ENCODE data around the gene SRRM1. TPM values are rescaled to one million over a fixed set of nuclear protein-coding genes. Genes with fewer than 3 reads are reported as not detected.

Gene SRRM1, protein sequence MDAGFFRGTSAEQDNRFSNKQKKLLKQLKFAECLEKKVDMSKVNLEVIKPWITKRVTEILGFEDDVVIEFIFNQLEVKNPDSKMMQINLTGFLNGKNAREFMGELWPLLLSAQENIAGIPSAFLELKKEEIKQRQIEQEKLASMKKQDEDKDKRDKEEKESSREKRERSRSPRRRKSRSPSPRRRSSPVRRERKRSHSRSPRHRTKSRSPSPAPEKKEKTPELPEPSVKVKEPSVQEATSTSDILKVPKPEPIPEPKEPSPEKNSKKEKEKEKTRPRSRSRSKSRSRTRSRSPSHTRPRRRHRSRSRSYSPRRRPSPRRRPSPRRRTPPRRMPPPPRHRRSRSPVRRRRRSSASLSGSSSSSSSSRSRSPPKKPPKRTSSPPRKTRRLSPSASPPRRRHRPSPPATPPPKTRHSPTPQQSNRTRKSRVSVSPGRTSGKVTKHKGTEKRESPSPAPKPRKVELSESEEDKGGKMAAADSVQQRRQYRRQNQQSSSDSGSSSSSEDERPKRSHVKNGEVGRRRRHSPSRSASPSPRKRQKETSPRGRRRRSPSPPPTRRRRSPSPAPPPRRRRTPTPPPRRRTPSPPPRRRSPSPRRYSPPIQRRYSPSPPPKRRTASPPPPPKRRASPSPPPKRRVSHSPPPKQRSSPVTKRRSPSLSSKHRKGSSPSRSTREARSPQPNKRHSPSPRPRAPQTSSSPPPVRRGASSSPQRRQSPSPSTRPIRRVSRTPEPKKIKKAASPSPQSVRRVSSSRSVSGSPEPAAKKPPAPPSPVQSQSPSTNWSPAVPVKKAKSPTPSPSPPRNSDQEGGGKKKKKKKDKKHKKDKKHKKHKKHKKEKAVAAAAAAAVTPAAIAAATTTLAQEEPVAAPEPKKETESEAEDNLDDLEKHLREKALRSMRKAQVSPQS
- total RNA-seq, result 31.4 and 40.5 TPM in 2 replicates

DNA sequence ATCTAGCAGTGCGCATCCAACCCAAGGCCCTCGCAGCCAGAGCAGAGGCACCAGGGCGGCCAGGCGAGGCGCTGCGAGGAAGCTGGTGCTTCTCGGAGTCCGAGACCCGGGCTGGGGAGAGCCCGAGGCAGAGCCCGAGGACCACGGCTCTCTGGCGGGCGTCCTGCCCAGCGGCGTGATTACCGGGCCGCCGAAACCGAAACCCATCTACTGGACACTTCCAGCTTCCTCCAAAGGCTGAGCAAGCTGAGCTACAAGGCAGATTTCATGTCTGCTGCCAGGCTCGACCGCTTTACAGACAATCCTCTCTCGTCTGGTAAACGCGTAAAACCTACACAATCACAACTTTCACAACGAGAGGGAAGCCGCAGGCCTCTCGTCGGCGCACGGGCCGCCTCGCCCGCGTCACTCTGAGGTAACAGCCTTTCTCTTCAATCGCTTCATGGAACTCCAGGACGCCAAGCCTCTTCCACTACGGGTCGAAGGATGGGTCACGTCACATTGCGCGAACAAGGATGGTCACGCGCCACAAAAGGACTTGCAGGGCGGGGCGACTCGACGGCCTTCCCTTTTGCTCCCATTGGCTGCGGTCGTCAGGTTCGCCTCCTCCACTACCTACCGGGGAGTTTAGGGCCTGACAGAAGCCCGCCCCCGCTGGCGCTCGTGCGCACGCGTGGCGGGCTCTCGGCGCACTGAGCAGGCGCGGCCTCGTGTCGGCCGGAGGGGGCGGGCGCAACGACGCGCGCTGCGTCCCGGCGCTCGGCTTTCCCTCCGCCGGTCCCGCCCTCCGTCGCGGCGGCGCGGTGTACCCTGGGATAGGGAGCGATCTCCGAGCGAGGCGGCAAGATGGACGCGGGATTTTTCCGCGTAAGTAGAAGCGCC is at the start of gene SRRM1:
TSS of gene SRRM1 (plus strand) at position 822 of the 882 bp plus-strand sequence. CDS start at position 847, 25 bp downstream.

Other genes starting within 250 kb of the SRRM1 start
- 6.2 and 8.5 TPM in 2 replicates for gene STPG1, start 229.5 kb upstream of the SRRM1 start, total RNA-seq
- 23.9 and 54.9 TPM in 2 replicates for gene NIPAL3, start 227.5 kb upstream of the SRRM1 start, total RNA-seq
- gene RCAN3, start 140.5 kb upstream of the SRRM1 start, total RNA-seq, result 15.0 and 21.9 TPM in 2 replicates
- under 0.01 and 0.21 TPM in 2 replicates for gene NCMAP, start 87.2 kb upstream of the SRRM1 start, total RNA-seq
- gene CLIC4, start 102.1 kb downstream of the SRRM1 start, total RNA-seq, result 199 and 210 TPM in 2 replicates